ENCODE data around the gene LCE6A.

Gene LCE6A

DNA sequence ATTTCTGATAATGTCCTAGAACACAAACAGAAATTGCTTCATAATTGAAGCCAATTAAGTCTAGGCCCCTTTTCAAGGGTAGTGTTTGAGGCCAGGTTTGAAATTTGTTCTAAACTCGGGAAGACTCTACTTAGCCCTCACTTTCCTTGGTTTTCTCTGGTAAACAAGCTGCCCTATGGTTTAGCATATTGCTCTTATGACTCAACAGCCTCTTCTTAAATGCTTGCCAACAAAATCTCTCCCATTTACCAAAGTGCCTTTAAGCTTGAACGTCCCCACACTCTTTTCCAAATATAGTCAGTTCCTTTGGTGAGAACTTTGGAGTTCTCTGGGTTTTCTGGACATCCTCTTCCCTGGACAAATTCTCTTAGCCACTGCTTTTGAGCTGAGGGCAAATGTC lies 5.8 kb upstream of the LCE6A start:
- no peak for DNase-seq (ENCODE audit: extremely low spot score)
- TF ChIP-seq LEF1 (IDR thresholded peaks at IDR 0.05; ENCODE audit: borderline replicate concordance): no peak
- TF ChIP-seq SUZ12 (IDR thresholded peaks at IDR 0.05): no peak
- no peak for TF ChIP-seq SP1 (IDR thresholded peaks at IDR 0.05)
- no peak for TF ChIP-seq ELF4 (IDR thresholded peaks at IDR 0.05)
- TF ChIP-seq NFRKB (IDR thresholded peaks at IDR 0.05): no peak
- no peak for TF ChIP-seq HDGF (IDR thresholded peaks at IDR 0.05; ENCODE audit: borderline replicate concordance)
- no peak for TF ChIP-seq FOXK2 (IDR thresholded peaks at IDR 0.05)
- TF ChIP-seq, protein P1, sequence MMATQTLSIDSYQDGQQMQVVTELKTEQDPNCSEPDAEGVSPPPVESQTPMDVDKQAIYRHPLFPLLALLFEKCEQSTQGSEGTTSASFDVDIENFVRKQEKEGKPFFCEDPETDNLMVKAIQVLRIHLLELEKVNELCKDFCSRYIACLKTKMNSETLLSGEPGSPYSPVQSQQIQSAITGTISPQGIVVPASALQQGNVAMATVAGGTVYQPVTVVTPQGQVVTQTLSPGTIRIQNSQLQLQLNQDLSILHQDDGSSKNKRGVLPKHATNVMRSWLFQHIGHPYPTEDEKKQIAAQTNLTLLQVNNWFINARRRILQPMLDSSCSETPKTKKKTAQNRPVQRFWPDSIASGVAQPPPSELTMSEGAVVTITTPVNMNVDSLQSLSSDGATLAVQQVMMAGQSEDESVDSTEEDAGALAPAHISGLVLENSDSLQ (IDR thresholded peaks at IDR 0.05): no peak
- no peak for TF ChIP-seq TARDBP (IDR thresholded peaks at IDR 0.05)
- no peak for TF ChIP-seq ZNF384 (IDR thresholded peaks at IDR 0.05)
- no peak for TF ChIP-seq BHLHE40 (IDR thresholded peaks at IDR 0.05; ENCODE audit: borderline replicate concordance)
- no peak for TF ChIP-seq CTBP1 (IDR thresholded peaks at IDR 0.05; ENCODE audit: borderline replicate concordance)
- no peak for TF ChIP-seq FOXM1 (IDR thresholded peaks at IDR 0.05; ENCODE audit: borderline replicate concordance)
- no peak for TF ChIP-seq L3MBTL2 (conservative IDR thresholded peaks at IDR 0.05)
- ChIA-PET POLR2A (no interaction called here), CTCF (no interaction called here)

- DNase-seq (ENCODE audit: extremely low spot score): no peak
- ChIA-PET POLR2A (no interaction called here), CTCF (no interaction called here)
- no peak for TF ChIP-seq NFRKB (IDR thresholded peaks at IDR 0.05)
- no peak for TF ChIP-seq FOXM1 (IDR thresholded peaks at IDR 0.05; ENCODE audit: borderline replicate concordance)
- TF ChIP-seq BHLHE40 (IDR thresholded peaks at IDR 0.05; ENCODE audit: borderline replicate concordance): no peak
- no peak for TF ChIP-seq ELF4 (IDR thresholded peaks at IDR 0.05)
- no peak for TF ChIP-seq LEF1 (IDR thresholded peaks at IDR 0.05; ENCODE audit: borderline replicate concordance)
- TF ChIP-seq CTBP1 (IDR thresholded peaks at IDR 0.05; ENCODE audit: borderline replicate concordance): no peak
- no peak for TF ChIP-seq HDGF (IDR thresholded peaks at IDR 0.05; ENCODE audit: borderline replicate concordance)
- no peak for TF ChIP-seq FOXA1 (IDR thresholded peaks at IDR 0.05)
- no peak for TF ChIP-seq TARDBP (IDR thresholded peaks at IDR 0.05)
- no peak for TF ChIP-seq ARNT (IDR thresholded peaks at IDR 0.05)
- no peak for TF ChIP-seq FOXK2 (IDR thresholded peaks at IDR 0.05)
- no peak for TF ChIP-seq L3MBTL2 (conservative IDR thresholded peaks at IDR 0.05)
These were observed 13.0 kb downstream of the LCE6A start for GRCh38 chr1:152855661-152856060.

DNA sequence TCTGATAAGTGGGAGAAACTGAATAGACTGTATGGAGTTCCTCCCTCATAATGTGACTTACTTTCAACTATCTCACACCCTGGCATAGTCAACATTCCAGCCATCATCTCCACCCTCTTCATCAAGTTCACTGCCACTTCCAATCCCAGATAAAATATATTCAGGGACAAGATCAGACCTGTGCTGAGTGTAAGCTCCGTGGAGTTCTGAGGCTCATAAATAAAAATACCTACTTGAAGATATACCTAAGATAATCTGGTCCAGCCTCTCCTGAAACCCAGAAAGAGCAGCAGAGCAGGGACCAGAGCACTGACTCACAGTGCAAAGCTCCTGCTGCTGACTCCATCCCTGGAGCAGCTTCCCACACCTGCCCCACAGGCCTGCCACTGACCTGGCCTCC lies 15.4 kb downstream of the LCE6A start:
- POLR2A ChIA-PET: no interaction called here
- CTCF ChIA-PET: interaction anchor here (0.6 kb wide), 1 partner anchor 11 kb away, joined by 3 read pairs; no protein-coding TSS in a partner anchor
- no peak for DNase-seq (ENCODE audit: extremely low spot score)

DNA sequence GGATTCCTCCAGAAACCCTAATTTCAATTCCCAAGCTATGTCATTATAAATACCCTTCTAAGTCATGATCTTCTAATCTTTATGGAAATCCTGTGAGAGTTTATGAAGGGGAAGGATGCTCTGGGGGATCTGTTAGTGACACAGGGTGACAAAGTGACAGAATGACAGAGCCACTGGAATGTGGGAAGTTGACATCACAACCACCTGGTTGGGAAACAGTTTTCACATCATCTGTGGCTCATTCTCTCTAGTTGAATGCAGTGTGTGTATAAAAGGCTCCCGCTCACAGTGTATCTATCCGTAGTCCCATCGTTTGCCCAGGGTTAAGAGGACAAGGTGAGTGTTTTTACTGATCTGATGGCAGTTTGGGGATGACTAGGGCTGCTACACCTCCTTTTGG lies 17.0 kb downstream of the LCE6A start, which contains the start of gene LCE7A:
Gene LCE7A (plus strand): TSS at position 301 of the 400 bp plus-strand sequence. CDS start 702 bp downstream, outside the sequence.
- no peak for DNase-seq (ENCODE audit: extremely low spot score)
- POLR2A ChIA-PET: no interaction called here
- CTCF ChIA-PET: interaction anchor here (2.3 kb wide), 1 partner anchor 11 kb away, joined by 11 read pairs; no protein-coding TSS in a partner anchor
- no peak for TF ChIP-seq ZNF384 (IDR thresholded peaks at IDR 0.05)
- no peak for TF ChIP-seq HDGF (IDR thresholded peaks at IDR 0.05; ENCODE audit: borderline replicate concordance)
- TF ChIP-seq ELF4 (IDR thresholded peaks at IDR 0.05): no peak
- TF ChIP-seq, protein P1 (IDR thresholded peaks at IDR 0.05): no peak
- no peak for TF ChIP-seq BHLHE40 (IDR thresholded peaks at IDR 0.05; ENCODE audit: borderline replicate concordance)

More for the DNA sequence above, 15.4 kb downstream of the LCE6A start:
- TF ChIP-seq L3MBTL2 (conservative IDR thresholded peaks at IDR 0.05): no peak
- TF ChIP-seq SP1 (IDR thresholded peaks at IDR 0.05): no peak
- no peak for TF ChIP-seq FOXK2 (IDR thresholded peaks at IDR 0.05)

DNA sequence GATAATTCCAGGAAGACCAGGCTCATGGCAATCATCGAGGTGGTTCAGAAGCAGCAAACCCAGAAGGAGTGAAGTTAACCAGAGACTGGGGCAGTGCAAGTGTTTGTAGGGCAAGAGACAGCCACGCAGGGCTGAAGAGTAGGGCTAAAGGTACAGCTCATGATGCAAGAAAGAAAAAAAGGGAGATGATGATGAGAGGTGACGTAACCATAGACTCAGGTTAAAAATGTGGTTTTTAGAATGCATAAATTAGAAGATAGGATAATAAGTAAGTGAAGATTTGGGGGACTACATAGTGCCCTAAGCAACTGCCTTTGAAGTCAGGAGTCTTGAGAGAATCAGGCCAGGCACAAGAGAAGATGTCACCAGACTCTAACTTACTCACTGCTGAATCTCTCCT lies 17.5 kb downstream of the LCE6A start:
- no peak for DNase-seq (ENCODE audit: extremely low spot score)
- ChIA-PET CTCF (interaction anchor here (2.3 kb wide), 1 partner anchor 10 kb away, joined by 11 read pairs; no protein-coding TSS in a partner anchor), POLR2A (no interaction called here)
- TF ChIP-seq LEF1 (IDR thresholded peaks at IDR 0.05; ENCODE audit: borderline replicate concordance): no peak
- no peak for TF ChIP-seq NFRKB (IDR thresholded peaks at IDR 0.05)
- TF ChIP-seq ZNF384 (IDR thresholded peaks at IDR 0.05): no peak
- TF ChIP-seq SUZ12 (IDR thresholded peaks at IDR 0.05): no peak
- TF ChIP-seq FOXA1 (IDR thresholded peaks at IDR 0.05): no peak

DNA sequence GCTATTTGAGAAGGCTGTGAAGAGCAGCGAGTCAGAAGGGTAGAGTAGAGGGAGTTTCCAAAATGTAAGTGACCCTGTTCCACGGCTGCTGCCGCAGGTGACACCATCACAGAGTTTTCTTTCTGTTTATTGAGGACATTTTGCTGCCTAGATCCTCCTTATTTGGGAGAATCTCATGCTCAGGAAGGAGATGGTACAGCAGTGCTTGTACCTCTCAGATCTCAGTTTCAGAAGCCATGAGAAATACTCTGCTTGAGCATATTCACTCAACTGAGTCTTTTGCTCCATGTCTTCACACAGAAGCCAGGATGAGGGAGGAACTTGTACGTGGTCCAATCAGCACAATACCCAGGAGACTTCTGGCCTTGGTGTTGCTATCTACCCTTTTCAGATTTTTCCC lies 18.7 kb downstream of the LCE6A start:
- DNase-seq (ENCODE audit: extremely low spot score): no peak
- TF ChIP-seq SUZ12 (IDR thresholded peaks at IDR 0.05) (no peak), SP1 (IDR thresholded peaks at IDR 0.05) (no peak), FOXK2 (IDR thresholded peaks at IDR 0.05) (no peak)
- TF ChIP-seq, protein P1 (IDR thresholded peaks at IDR 0.05): no peak
- CTCF ChIA-PET: interaction anchor here (2.3 kb wide), 1 partner anchor 9 kb away, joined by 11 read pairs; no protein-coding TSS in a partner anchor
- POLR2A ChIA-PET: no interaction called here

DNA sequence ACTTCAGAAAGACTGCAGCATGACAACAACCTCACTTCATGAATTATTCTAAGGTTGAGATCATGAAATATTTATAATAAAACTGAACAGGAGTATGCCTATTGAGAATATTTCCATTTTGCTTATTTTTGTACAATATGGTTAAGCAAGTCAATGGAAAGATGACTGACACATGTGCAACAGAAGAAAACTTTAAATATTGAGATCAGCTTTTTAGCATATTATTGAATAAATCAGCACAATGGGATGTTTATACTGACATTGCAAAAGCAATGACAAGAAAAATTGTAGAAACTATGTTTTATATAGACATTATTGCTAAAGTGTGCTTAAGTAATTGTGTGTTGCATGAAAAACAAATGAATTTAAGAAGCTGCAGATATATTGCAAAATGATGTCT lies 21.8 kb downstream of the LCE6A start:
- CTCF ChIA-PET: interaction anchor here (0.6 kb wide), 1 partner anchor 368 kb away, joined by 3 read pairs; no protein-coding TSS in a partner anchor
- TF ChIP-seq, protein P1 (IDR thresholded peaks at IDR 0.05): no peak
- TF ChIP-seq HDGF (IDR thresholded peaks at IDR 0.05; ENCODE audit: borderline replicate concordance): no peak
- no peak for TF ChIP-seq CTBP1 (IDR thresholded peaks at IDR 0.05; ENCODE audit: borderline replicate concordance)
- no peak for TF ChIP-seq LEF1 (IDR thresholded peaks at IDR 0.05; ENCODE audit: borderline replicate concordance)
- TF ChIP-seq ELF4 (IDR thresholded peaks at IDR 0.05): no peak
- TF ChIP-seq TARDBP (IDR thresholded peaks at IDR 0.05): no peak
- POLR2A ChIA-PET: no interaction called here
- DNase-seq (ENCODE audit: extremely low spot score): no peak

All from HEK293T (cell line).